ENCODE data around the gene ILF3.
A peak's percentile ranks its signal among the peaks of the same experiment; 100 is the strongest.

The ILF3 gene

GRCh38 chr19:10690341-10690781, 36.2 kb downstream of the ILF3 start:
- peak; percentile 90 for DNase-seq (ENCODE audit: low read depth)
- no peak overlapping the region for H3K4me3 ChIP-seq (ENCODE audit: low read depth, low read length)
- TF ChIP-seq, protein P1, sequence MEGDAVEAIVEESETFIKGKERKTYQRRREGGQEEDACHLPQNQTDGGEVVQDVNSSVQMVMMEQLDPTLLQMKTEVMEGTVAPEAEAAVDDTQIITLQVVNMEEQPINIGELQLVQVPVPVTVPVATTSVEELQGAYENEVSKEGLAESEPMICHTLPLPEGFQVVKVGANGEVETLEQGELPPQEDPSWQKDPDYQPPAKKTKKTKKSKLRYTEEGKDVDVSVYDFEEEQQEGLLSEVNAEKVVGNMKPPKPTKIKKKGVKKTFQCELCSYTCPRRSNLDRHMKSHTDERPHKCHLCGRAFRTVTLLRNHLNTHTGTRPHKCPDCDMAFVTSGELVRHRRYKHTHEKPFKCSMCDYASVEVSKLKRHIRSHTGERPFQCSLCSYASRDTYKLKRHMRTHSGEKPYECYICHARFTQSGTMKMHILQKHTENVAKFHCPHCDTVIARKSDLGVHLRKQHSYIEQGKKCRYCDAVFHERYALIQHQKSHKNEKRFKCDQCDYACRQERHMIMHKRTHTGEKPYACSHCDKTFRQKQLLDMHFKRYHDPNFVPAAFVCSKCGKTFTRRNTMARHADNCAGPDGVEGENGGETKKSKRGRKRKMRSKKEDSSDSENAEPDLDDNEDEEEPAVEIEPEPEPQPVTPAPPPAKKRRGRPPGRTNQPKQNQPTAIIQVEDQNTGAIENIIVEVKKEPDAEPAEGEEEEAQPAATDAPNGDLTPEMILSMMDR (conservative IDR thresholded peaks at IDR 0.05; ENCODE audit: low read depth, low read length): peak; percentile 10

DNA sequence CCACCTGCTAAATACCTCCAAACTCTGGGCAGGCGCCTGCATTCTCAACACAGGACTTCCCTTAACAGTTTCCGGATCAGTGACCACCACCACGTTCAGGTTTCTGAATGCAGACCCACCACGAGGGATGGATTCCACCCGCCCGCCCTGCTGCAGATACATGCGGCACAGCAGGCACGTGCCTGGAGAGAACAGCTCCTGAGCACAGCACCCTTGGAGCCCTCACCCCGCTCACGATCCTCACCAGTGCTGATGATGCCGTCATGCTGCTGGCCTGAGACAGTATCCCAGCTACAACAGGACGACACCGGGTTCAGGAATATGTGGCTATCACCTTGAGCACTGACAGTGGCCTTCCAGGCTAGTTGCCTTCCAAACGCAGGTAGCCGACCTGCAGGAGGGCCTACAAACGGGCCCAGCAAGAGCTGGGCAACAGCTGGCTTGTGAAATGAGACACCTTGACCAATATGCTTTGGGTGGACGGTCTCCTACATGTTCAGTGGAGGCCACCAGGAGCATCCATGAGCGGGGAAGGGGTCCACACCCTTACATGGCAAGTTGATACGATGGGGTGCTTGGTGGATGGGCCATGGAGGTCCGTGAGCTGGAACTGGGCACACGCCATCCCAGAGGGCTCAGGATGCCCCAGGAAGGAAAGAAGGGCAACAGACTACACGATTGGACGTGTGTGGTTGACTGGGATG, 37.2 kb downstream of the ILF3 start:
- TF ChIP-seq, protein P1 (conservative IDR thresholded peaks at IDR 0.05; ENCODE audit: low read depth, low read length): no peak
- DNase-seq (ENCODE audit: low read depth): no peak

DNA sequence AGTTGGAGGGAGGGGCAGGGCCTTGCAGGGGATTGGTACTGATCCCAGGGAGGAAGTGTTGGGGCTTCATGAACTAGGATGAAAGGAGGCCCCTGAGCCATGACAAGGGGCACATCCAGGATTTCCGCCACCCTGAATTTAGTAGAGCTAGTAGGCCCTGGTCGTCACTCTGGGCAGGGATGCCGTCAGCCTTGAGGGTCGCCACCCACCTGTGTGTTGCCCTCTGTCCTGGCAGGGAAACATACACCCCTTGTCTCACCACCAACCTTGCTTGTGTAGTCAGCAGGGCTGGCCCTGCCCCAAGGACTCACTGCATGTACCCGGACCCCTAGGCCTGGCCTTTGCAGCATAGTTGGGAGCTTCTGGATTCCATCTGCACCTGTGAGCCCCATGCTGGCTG, 37.7 kb downstream of the ILF3 start:
- H3K4me3 ChIP-seq (ENCODE audit: low read depth, low read length): no peak overlapping the region
- no peak for DNase-seq (ENCODE audit: low read depth)
- TF ChIP-seq, protein P1 (conservative IDR thresholded peaks at IDR 0.05; ENCODE audit: low read depth, low read length): no peak

More for the DNA sequence above, 37.2 kb downstream of the ILF3 start:
- H3K4me3 ChIP-seq (ENCODE audit: low read depth, low read length): no peak overlapping the region

DNA sequence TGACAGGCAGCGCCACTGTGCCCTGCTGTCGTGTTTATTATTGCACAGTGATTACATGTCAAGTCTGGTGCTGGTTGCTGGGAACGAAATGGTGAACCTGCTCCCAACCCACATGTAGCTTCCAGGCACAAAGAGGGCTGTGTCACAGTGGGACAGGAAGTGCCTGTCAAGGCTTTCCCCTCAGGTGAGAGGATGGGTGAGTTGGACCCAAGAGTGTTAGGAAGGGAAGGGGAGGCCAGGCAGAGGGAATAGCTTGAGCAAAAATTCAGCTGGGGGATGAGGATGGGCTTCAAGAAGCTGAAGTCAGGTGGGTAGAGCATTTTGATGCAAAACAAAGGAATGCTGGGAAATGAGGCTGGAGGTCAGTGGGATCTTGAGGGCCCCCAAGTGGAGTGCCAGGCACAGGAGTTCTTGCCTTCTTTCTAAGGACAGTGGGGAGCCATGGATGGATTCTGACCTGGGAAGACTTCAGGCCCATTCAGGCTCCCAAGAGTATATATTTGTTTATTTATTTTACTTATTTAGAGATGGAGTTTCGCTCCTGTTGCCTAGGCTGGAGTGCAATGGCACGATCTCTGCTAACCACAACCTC, 38.6 kb downstream of the ILF3 start:
- no peak for DNase-seq (ENCODE audit: low read depth)
- TF ChIP-seq, protein P1 (conservative IDR thresholded peaks at IDR 0.05; ENCODE audit: low read depth, low read length): no peak
- H3K4me3 ChIP-seq (ENCODE audit: low read depth, low read length): no peak overlapping the region

DNA sequence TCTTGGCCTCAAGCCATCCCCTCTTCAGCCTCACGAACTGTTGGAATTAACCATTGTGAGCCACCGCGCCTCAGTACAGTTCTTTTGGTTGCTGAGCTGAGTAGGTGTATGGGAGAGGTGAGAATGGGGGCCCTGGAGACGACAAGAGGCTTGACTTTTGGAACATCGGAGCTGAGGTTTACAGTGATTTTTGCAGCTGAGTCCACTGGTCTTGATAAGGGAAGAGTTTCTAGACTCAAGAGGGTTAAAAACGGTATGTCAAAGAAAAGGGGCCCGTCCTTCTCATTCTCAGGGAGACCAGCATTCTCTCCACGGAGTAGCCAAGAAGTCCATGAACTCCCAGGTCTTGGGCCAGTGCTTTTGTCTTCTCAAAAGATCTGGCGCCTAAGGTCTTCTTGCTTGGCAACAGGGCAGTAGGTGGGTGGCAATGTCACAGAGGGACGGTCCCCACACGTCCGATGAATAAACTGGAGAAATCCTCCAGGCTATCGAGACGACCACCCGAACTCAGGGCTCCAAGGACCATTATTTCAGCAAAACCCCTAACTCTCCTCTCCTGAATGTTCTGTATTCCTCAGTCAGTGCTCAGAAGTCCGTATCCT, 40.7 kb downstream of the ILF3 start:
- TF ChIP-seq, protein P1 (conservative IDR thresholded peaks at IDR 0.05; ENCODE audit: low read depth, low read length): no peak
- H3K4me3 ChIP-seq (ENCODE audit: low read depth, low read length): no peak overlapping the region

DNA sequence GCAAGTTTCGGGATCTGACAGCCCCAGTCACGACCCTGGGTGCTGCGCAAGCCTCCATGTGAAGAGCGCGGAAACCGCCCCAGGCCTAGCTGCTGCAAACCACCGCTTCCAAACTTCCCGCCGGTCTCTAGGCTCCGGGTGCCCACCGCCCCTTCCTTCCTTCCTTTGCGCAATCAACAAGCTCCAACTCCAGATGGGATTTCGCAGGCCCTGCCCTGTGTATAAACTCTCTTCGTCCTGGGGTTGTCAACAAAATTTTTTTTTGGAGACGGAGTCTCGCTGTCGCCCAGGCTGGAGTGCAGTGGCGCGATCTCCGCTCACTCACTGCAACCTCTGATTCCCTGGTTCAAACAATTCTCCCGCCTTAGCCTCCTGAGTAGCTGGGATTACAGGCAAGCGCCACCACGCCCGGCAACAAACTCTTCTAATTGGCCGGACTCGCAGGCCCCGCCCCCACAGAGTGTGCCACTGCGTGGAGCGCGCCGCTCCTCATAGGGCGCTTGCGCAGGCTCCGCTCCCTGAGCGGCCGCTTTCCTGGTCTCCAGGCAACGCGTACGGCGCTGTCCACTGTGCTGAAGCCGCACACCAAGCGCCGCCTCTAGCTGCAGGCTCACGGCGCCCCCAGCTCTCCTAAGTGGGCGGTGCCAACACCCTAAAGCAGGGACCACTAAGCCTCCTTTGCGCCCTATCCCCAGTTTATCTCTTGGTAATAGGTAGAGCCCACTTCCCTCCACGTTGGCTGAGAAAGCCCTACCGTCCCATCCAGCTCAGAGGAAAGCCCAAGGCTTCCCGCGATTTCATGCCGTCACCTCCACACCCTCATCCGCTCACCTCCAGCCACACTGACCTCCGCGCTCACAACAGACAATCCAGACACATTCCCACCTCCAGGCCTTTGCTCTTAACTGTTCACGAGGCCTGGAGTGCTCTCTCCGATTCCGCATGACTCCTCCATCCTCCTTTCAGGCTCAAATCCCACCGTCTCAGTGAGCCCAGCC, 41.6 kb downstream of the ILF3 start:
- TF ChIP-seq, protein P1 (conservative IDR thresholded peaks at IDR 0.05; ENCODE audit: low read depth, low read length): no peak
- peak; percentile 97 for DNase-seq (ENCODE audit: low read depth)
- H3K4me3 ChIP-seq (ENCODE audit: low read depth, low read length): peak overlapping the region; percentile 20

More for the DNA sequence above, 40.7 kb downstream of the ILF3 start:
- DNase-seq (ENCODE audit: low read depth): no peak
